ENCODE measurements around the gene ARL6IP1. TPM values are rescaled to one million over a fixed set of nuclear protein-coding genes. Genes with fewer than 3 reads are reported as not detected.
A peak's percentile ranks its signal among the peaks of the same experiment; 100 is the strongest.

Gene ARL6IP1
- total and polyA plus RNA-seq, 2 of the 13 experiments (the other 11 are each of a cell fraction or from before 2014, with no cell fraction given), result 263 to 373 TPM

- peak; percentile 33; the same call in 1 of the 2 replicates for TF ChIP-seq MZF1 (CRISPR knock-in tag; IDR thresholded peaks at IDR 0.05; ENCODE audit: borderline replicate concordance)
- TF ChIP-seq ZNF143 (CRISPR knock-in tag; IDR thresholded peaks at IDR 0.05), result no peak
- no peak for TF ChIP-seq MBD4 (IDR thresholded peaks at IDR 0.05; ENCODE audit: borderline replicate concordance, low read length)
- no peak; the same call in 1 of the 2 replicates for TF ChIP-seq TIGD3 (CRISPR knock-in tag; IDR thresholded peaks at IDR 0.05; ENCODE audit: borderline replicate concordance)
- TF ChIP-seq SRSF1 (optimal IDR thresholded peaks at IDR 0.05; ENCODE audit: low read depth, low read length), result no peak
- TF ChIP-seq, protein P1, sequence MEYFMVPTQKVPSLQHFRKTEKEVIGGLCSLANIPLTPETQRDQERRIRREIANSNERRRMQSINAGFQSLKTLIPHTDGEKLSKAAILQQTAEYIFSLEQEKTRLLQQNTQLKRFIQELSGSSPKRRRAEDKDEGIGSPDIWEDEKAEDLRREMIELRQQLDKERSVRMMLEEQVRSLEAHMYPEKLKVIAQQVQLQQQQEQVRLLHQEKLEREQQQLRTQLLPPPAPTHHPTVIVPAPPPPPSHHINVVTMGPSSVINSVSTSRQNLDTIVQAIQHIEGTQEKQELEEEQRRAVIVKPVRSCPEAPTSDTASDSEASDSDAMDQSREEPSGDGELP (IDR thresholded peaks at IDR 0.05; ENCODE audit: borderline replicate concordance, low read depth), result no peak
- TF ChIP-seq ZNF44 (CRISPR knock-in tag; IDR thresholded peaks at IDR 0.05), result peak; percentile 2; the same call in 1 of the 2 replicates
- TF ChIP-seq NFKB2 (CRISPR knock-in tag; IDR thresholded peaks at IDR 0.05; ENCODE audit: borderline replicate concordance), result no peak
- TF ChIP-seq, protein P2, sequence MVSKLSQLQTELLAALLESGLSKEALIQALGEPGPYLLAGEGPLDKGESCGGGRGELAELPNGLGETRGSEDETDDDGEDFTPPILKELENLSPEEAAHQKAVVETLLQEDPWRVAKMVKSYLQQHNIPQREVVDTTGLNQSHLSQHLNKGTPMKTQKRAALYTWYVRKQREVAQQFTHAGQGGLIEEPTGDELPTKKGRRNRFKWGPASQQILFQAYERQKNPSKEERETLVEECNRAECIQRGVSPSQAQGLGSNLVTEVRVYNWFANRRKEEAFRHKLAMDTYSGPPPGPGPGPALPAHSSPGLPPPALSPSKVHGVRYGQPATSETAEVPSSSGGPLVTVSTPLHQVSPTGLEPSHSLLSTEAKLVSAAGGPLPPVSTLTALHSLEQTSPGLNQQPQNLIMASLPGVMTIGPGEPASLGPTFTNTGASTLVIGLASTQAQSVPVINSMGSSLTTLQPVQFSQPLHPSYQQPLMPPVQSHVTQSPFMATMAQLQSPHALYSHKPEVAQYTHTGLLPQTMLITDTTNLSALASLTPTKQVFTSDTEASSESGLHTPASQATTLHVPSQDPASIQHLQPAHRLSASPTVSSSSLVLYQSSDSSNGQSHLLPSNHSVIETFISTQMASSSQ (IDR thresholded peaks at IDR 0.05; ENCODE audit: low read depth), result no peak
- TF ChIP-seq, protein P2 (CRISPR knock-in tag; IDR thresholded peaks at IDR 0.05; ENCODE audit: borderline replicate concordance), result no peak
- TF ChIP-seq ZBTB21 (CRISPR knock-in tag; IDR thresholded peaks at IDR 0.05), result no peak
- TF ChIP-seq RFXANK (CRISPR knock-in tag; IDR thresholded peaks at IDR 0.05), result no peak
- no peak for TF ChIP-seq RFX5 (IDR thresholded peaks at IDR 0.05; ENCODE audit: low read depth, low read length)
- TF ChIP-seq BORCS8-MEF2B (CRISPR knock-in tag; IDR thresholded peaks at IDR 0.05), result no peak
- no peak for TF ChIP-seq U2AF1 (optimal IDR thresholded peaks at IDR 0.05; ENCODE audit: low read depth, low read length)
- TF ChIP-seq RORA (CRISPR knock-in tag; IDR thresholded peaks at IDR 0.05), result peak; percentile 72; the same call in 1 of the 2 replicates
- no peak for TF ChIP-seq ZBTB44 (CRISPR knock-in tag; IDR thresholded peaks at IDR 0.05)
- TF ChIP-seq SOX13 (IDR thresholded peaks at IDR 0.05), result no peak
- no peak for TF ChIP-seq SOX13 (CRISPR knock-in tag; conservative IDR thresholded peaks at IDR 0.05 in 1 of 2, IDR thresholded peaks at IDR 0.05 in 1 of 2)
- no peak for TF ChIP-seq MIER3 (CRISPR knock-in tag; IDR thresholded peaks at IDR 0.05; ENCODE audit: borderline replicate concordance)
- TF ChIP-seq ZNF543 (CRISPR knock-in tag; IDR thresholded peaks at IDR 0.05), result no peak
- TF ChIP-seq ZNF264 (CRISPR knock-in tag; IDR thresholded peaks at IDR 0.05), result no peak
- TF ChIP-seq CHD2 (IDR thresholded peaks at IDR 0.05; ENCODE audit: low read depth, low read length), result no peak
- no peak for TF ChIP-seq HOXA9 (CRISPR knock-in tag; IDR thresholded peaks at IDR 0.05; ENCODE audit: borderline replicate concordance)
- no peak for TF ChIP-seq ZNF333 (CRISPR knock-in tag; IDR thresholded peaks at IDR 0.05; ENCODE audit: borderline replicate concordance)
These were observed 589 bp downstream of the ARL6IP1 start (continued) for GRCh38 chr16:18800775-18801144.
